Stimulated activated CD8-positive, alpha-beta memory T cell treated with anti-CD3 and anti-CD28 coated beads, Interleukin-12 subunit alpha, Interleukin-12 subunit beta, amount 100 ng/mL, for 4 hours (primary cell): ENCODE results near the gene POLH.
A peak's percentile ranks its signal among the peaks of the same experiment; 100 is the strongest.

ENCODE experiments used
- DNase-seq: peaks from one replicate; pipeline ENCODE4 v3.0.0-alpha.2; 2020; ENCODE audit warnings: low read depth

The POLH gene

GRCh38 chr6:43606019-43606418, 30.0 kb downstream of the POLH start:
- DNase-seq, result no peak

- peak; percentile 19 for DNase-seq
These were observed 32.4 kb downstream of the POLH start for GRCh38 chr6:43608310-43608763.

- no peak for DNase-seq
These were observed 32.8 kb downstream of the POLH start for GRCh38 chr6:43608807-43609206.

DNA sequence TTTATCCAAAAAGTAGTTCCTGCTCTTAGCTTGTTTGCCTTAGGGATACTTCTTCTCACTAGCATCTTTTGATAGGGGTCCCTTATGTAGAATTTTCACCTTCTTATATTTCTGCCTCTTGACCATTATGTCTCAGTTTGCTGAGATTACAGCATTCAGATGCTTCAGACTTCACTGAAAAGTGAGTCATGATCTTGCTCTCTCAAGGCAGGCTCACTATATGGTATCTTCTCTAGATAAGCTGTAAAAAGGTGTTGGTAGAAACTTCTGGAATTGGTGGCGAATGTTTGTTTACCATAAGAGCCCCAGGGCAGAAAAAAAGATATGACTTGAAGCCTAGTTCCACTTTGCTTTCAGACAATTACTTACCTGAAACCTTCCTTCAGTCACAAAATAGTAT, 33.4 kb downstream of the POLH start:
- no peak for DNase-seq

GRCh38 chr6:43610431-43610830, 34.4 kb downstream of the POLH start:
- no peak for DNase-seq

DNA sequence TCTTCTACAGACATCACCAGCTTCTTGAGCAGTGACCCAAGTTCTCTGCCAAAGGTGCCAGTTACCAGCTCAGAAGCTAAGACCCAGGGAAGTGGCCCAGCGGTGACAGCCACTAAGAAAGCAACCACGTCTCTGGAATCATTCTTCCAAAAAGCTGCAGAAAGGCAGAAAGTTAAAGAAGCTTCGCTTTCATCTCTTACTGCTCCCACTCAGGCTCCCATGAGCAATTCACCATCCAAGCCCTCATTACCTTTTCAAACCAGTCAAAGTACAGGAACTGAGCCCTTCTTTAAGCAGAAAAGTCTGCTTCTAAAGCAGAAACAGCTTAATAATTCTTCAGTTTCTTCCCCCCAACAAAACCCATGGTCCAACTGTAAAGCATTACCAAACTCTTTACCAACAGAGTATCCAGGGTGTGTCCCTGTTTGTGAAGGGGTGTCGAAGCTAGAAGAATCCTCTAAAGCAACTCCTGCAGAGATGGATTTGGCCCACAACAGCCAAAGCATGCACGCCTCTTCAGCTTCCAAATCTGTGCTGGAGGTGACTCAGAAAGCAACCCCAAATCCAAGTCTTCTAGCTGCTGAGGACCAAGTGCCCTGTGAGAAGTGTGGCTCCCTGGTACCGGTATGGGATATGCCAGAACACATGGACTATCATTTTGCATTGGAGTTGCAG, 37.9 kb downstream of the POLH start:
- no peak for DNase-seq

DNA sequence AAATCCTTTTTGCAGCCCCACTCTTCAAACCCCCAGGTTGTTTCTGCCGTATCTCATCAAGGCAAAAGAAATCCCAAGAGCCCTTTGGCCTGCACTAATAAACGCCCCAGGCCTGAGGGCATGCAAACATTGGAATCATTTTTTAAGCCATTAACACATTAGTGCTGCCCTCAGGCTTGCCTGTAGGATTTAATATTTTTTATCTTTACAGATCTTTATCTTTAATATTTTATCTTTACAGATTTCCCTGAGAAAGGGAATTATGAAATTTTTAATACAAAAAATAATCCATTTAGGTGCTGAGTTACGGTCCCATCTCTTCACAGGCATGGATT, 38.4 kb downstream of the POLH start:
- DNase-seq, result no peak

- no peak for DNase-seq
These were observed 40.9 kb downstream of the POLH start for GRCh38 chr6:43616725-43617472.

- DNase-seq, result no peak
These were observed 45.3 kb downstream of the POLH start for GRCh38 chr6:43621078-43621835.

DNA sequence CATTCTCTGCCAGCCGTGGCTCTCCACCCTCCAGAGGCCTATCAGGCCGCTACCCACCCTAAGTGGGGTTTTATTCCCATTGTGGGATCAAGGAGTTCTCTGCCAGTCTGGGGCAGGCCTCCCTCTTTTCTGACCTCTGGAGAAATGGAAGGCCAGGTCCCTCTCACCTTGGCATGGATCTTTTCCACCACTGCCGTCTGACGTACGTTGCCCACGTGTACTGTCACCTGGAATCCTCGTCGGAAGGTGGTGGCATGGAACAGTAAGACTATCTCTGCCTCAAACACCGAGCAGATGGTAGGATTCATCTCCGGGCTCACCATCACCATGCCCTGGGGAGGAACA, 45.8 kb downstream of the POLH start:
- no peak for DNase-seq

DNA sequence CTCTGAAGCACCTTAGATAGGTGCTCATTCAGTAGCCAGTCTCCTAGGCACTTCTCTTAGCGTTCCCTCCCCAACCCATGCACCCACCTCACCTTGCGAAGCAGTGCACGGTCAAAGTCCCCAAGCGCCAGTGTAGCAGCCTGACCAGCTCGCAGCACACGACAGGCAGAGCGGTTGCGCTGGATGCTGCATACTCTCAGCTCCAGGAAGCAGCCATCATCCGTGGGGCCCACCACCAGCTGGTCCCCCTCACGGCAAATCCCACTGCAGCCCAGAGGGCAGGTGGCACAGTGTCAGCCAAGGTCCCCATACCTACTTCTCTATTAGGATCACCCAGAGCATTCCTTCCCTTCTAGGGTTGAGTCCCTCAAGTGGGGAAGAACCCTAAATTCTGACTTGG, 46.6 kb downstream of the POLH start:
- DNase-seq, result no peak

DNA sequence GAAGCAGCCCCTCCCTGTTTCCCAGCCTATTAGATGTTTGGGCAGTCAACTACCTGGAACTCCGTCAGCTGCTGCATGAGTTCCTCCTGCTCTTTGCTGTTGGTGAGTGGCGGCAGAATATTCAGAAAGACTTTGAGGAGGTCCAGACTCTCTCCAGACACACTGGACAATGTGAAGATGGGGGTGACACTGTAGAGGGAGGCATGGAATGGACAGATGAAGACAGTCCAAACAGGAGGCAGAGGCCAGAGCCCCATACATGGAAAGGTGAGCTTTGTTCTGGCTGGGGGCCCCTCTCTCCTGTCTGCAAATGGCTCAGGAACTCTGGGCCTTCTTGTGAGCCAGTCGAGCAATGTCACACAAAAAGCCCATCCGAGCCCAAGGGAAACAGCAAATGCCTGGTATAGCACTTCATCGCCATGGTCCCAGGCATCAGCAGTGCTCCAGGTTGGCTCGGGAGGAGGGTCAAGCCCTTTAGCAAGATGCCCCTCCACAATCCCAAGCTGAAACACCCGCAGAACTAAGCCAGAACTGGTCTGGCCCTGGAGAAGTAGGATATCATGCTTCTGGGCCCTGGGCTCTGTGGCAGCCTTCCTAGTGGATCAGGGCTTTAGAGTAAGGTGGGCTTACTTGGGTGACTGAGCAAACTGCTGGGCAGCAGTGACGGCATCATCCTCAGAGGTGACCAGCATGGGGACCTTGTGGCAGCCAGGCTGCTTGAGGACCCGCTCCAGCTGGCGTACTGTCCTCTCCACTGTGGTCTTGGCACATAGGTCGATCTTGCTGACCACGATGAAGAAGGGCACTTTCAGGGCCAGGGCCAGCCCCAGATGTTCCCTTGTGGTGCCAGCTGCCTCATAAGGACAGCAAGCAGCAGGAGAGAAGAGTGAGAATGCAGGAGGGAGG, 48.1 kb downstream of the POLH start:
- no peak for DNase-seq

GRCh38 chr6:43624786-43625288, 48.9 kb downstream of the POLH start:
- no peak for DNase-seq

DNA sequence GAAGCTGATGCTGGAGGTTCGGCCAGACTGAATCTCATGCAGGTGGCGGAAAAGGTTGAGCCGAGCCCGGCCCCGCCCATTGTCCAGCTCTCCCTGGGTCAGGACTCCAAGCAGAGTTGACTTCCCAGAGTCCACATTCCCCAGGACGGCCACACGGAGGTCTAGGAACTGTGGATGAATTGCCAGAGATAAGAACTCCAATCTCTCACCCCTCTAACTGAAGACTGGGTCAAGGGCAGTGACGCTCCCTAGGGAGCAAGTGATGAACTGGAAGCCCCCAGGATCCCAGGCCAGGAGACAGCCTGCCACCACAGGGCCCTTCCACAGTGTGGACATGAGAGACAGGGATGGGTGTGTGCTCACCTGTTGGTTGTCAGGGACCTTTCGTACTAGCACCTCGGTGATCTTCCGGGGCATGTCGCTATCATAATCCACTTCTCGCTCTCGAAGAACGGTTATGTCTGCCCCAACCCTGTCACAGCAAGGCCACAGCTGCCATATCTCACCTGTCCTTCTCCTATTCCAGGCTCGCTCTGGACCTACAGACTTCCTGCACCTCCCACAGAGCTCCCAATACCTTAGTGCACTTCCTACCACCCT, 49.5 kb downstream of the POLH start:
- DNase-seq, result no peak

DNA sequence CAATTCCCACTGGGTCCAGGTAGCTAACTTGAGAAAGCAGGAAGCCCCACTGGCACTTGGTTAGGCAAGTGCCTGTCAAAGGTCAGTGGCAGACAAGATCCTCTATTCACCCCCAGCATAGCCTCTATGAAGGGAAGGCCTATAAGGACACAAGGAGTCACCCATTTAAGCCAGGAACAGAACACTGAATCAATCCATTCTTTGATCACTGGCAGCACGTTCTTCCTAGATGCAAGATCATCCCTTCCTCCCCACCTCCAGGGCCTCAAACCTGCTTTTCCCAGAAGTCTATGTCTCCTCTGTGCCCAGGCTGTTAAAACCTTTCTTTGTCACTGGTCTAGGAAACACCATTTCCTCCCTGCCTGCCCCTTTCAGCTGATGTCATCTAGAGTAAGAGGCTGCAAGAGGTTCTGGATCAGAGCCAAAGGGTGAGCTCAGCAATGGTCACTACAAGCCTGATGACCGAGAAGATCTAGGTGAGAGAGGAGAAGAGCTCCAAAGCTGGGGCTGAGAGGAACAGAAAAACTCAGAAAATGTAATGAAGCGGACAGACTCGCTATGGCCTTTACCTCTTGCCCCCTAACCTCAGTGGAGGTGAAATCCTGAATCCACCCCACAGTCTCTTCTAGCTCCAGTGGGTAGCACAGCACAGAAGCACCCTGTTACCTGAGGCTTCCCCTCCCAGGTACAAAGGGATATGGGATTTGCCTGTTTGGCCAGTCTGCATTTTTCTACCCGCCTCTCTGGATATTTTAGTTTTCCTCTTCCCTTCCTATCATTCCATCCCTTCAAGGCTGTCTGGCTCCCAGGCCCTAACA, 51.2 kb downstream of the POLH start:
- DNase-seq, result no peak

DNA sequence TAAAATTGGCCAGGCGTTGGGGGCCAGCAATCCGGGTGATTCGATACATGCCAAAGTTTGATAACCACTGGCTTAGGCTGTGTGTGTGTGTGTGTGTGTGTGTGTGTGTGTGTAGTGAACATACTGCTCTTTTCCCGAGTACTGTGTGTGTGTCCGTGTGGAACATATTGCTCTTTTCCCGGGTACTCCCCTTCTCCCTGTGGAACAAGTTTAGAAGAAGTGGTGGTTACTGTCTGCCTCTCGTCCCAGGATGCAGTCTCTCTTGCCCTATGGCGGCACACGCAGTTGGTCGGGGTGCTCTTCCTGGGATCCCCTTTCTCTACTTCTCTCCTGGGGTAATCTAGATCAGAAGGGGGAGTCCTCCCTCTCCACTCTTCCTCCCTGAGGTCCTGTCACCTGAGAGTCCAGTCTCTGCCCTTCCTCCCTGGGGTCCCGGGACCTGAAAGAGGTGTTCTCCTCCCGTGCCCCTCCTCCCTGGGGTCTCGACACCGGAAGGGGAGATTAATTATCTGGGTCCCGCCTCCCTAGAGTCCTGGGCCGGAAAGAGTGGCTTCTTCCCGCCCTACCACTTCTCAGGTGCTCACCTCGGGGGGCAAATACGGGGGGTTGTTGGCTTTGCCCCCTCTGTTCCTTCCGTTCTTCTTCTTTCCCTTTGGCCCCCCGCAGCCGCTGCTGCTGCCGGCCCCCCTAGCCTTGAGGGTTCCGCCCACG, 52.6 kb downstream of the POLH start:
- no peak for DNase-seq

GRCh38 chr6:43629104-43629504, 53.1 kb downstream of the POLH start, which contains the start of gene GTPBP2:
Gene GTPBP2 (minus strand): TSS chr6:43629264. CDS start chr6:43629162, 102 bp downstream.
- DNase-seq, result peak; percentile 94

DNA sequence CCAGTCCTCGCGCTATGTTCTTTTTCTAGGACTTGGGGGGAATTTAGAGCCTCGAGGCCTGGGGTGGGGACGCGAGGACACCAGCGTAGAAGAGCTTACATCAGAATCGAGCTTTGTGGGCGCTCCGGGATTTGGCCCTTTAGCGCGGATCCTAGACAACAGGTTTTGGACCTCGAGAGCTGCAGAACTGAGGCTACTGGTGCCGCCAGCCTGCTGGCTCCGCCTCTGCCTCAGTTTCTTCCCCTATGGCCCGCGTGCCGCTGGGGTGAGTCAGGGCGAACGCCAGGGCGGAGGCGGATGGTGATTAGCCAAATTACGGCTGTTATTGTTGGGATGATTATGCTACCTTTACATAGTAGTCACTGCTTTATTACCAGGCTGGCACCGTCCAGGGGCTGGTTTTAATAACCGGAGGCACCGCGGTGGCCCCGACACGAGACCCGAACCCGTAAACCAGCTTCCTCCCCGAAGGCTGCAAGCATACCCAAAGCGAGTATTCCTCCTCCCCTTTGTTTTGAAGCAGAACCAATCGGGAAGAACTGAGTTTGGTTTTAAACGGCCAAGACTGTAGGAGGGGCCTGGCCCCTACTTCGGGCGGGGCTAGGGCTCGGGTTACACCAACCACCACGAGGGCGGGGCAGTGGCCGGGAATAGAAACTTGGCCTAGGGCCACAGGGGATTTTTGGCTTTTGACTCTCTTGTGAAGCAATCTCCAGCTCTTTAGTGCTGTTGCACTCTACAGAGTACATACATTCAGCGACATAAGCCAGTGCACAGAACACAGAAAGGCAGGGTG, 53.7 kb downstream of the POLH start:
- DNase-seq, result peak; percentile 73
